Heart left ventricle (tissue), 13 donors: Measurements from ENCODE around the gene WFIKKN2.
"Not testable (repeated sequence)": the region's sequence is repeated elsewhere in the genome, so short reads cannot be mapped to it uniquely, and the experiment has no call there.

ENCODE experiments used
- POLR2A ChIP-seq, 2 donors: fragments of 450-650 bp; IDR thresholded peaks; one replicate each; pipeline ENCODE4 v1.6.1; 2017; ENCODE audit warnings: antibody characterized with exemption in 2 of 2, mild to moderate bottlenecking in 2 of 2, moderate library complexity in 2 of 2
- TF ChIP-seq, protein P1 (sequence below), 12 donors: fragments of 200-600 bp; sonication (generic) in 4 of 12; IDR thresholded peaks; one replicate each; pipeline versions ENCODE4 v1.5.0 to v1.8.0; 2018 to 2022; ENCODE audit warnings: antibody characterized with exemption in 12 of 12, mild to moderate bottlenecking in 5 of 12
- donor health status: ischemic (EF 13 %, LVEDD 7.1; RV severe dilation, severe dysfunction).
- donor health status: DM: no; HTN: yes; CAD: no.
- donor health status: DM: no; HTN: no; CAD: no.
- donor health status: ischemic (EF 25% LVEDD 6.9; RV normal size, moderate dysfunction).
- donor health status: ischemic (EF 25% LVEDD 5.7; RV mildly dilated, moderate dysfunction).
- donor health status: ischemic (EF 35%, LVEDD 5.7; RV mildly dilated, moderate dysfunction).
- donor health status: nonischemic (EF 11% LVEDD 7.7; RV severe dilation, severe dysfunction).
- donor health status: DM: yes; HTN: yes; CAD: no.
- donor health status: PGD.
- donor health status: ischemic (EF 29% LVEDD 5.4; RV normal size, mild dysfunction).
- donor health status: nonischemic (EF 23%, LVEDD 6.1; RV moderate dilation, normal function).

DNA sequence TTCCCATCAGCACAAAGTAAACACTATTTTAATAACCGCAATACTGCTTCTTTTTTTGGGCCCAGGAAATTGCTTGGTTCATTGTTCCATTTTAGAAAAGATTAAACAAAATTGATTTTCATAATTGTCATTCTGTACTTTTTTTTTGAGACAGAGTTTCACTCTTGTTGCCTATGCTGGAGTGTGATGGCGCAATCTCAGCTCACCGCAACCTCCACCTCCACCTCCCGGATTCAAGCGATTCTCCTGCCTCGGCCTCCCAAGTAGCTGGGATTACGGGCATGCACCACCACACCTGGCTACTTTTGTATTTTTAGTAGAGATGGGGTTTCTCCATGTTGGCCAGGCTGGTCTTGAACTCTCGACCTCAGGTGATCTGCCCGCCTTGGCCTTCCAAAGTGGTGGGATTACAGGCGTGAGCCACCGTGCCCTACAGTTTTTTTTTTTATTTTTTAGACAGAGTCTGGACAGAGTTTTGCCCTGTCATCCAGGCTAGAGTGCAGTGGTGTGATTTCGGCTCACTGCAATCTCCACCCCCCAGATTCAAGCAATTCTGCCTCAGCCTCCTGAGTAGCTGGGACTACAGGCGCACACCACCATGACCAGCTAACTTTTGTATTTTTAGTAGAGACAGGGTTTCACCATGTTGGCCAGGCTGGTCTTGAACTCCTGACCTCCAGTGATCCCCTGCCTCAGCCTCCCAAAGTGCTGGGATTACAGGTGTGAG, 30.5 kb upstream of the WFIKKN2 start:
- TF ChIP-seq, protein P1, sequence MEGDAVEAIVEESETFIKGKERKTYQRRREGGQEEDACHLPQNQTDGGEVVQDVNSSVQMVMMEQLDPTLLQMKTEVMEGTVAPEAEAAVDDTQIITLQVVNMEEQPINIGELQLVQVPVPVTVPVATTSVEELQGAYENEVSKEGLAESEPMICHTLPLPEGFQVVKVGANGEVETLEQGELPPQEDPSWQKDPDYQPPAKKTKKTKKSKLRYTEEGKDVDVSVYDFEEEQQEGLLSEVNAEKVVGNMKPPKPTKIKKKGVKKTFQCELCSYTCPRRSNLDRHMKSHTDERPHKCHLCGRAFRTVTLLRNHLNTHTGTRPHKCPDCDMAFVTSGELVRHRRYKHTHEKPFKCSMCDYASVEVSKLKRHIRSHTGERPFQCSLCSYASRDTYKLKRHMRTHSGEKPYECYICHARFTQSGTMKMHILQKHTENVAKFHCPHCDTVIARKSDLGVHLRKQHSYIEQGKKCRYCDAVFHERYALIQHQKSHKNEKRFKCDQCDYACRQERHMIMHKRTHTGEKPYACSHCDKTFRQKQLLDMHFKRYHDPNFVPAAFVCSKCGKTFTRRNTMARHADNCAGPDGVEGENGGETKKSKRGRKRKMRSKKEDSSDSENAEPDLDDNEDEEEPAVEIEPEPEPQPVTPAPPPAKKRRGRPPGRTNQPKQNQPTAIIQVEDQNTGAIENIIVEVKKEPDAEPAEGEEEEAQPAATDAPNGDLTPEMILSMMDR (IDR thresholded peaks at IDR 0.05) = not testable (repeated sequence)
- TF ChIP-seq POLR2A (IDR thresholded peaks at IDR 0.05) = not testable (repeated sequence)
